ENCODE measurements around the gene ARL9.

Gene ARL9

GRCh38 chr4:56532239-56532638 lies 26.6 kb downstream of the ARL9 start:
- no peak for DNase-seq

- no peak for DNase-seq
These were observed 30.3 kb downstream of the ARL9 start for GRCh38 chr4:56535915-56536314.

- DNase-seq = no peak
These were observed 31.6 kb downstream of the ARL9 start for GRCh38 chr4:56537147-56537546.

- no peak for DNase-seq
These were observed 35.2 kb downstream of the ARL9 start for GRCh38 chr4:56540826-56541225.

- peak; percentile 73 for DNase-seq
These were observed 39.1 kb downstream of the ARL9 start for GRCh38 chr4:56544573-56545131.

GRCh38 chr4:56550642-56551041 lies 45.1 kb downstream of the ARL9 start:
- DNase-seq = no peak

- no peak for DNase-seq
These were observed 45.9 kb downstream of the ARL9 start for GRCh38 chr4:56551516-56551915.

- DNase-seq = no peak
These were observed 46.7 kb downstream of the ARL9 start for GRCh38 chr4:56552273-56552672.

GRCh38 chr4:56570041-56570440 lies 64.5 kb downstream of the ARL9 start:
- no peak for DNase-seq

All from NCI-H510A (cell line).